Gastroesophageal sphincter (tissue), 3 donors: ENCODE measurements around the gene INAFM1.

Experiments used
- POLR2A ChIP-seq, 2 donors: fragments of 450-650 bp; IDR thresholded peaks; one replicate each; pipeline ENCODE4 v1.6.1; 2017; ENCODE audit warnings: antibody characterized with exemption in 2 of 2, mild to moderate bottlenecking in 2 of 2, moderate library complexity in 1 of 2
- POLR2AphosphoS5 ChIP-seq: sonication (generic); formaldehyde crosslinking; IDR thresholded peaks from one replicate; pipeline ENCODE4 v1.6.1; 2017; ENCODE audit warnings: antibody characterized with exemption
- TF ChIP-seq, protein P1 (sequence below), 4 experiments: fragments of 200-600 bp in 2 of 4; fragments of 450-650 bp in 2 of 4; sonication (generic) in 1 of 4; IDR thresholded peaks; one replicate each; pipeline ENCODE4 v1.5.1; 2017 to 2019; ENCODE audit warnings: antibody characterized with exemption in 4 of 4, mild to moderate bottlenecking in 2 of 4, moderate library complexity in 2 of 4

DNA sequence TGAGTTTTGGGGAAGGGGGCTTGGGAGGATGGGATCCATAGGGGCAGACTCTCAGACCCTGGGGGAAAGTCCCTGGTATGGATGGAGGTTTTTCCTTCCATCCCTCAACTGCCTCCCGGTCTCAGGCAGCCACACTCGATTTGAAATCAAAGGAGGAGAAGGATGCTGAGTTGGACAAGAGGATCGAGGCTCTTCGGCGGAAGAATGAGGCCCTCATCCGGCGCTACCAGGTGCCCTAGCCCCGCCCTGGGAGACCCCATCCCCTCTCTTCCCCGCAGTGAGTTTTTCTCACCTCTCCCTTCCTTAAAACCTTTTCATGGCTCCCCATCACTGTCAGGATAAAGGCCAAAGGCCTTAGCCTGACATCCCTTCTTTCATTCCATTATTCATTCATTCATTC is 16.3 kb upstream of the INAFM1 start:
- TF ChIP-seq, protein P1, sequence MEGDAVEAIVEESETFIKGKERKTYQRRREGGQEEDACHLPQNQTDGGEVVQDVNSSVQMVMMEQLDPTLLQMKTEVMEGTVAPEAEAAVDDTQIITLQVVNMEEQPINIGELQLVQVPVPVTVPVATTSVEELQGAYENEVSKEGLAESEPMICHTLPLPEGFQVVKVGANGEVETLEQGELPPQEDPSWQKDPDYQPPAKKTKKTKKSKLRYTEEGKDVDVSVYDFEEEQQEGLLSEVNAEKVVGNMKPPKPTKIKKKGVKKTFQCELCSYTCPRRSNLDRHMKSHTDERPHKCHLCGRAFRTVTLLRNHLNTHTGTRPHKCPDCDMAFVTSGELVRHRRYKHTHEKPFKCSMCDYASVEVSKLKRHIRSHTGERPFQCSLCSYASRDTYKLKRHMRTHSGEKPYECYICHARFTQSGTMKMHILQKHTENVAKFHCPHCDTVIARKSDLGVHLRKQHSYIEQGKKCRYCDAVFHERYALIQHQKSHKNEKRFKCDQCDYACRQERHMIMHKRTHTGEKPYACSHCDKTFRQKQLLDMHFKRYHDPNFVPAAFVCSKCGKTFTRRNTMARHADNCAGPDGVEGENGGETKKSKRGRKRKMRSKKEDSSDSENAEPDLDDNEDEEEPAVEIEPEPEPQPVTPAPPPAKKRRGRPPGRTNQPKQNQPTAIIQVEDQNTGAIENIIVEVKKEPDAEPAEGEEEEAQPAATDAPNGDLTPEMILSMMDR (IDR thresholded peaks at IDR 0.05) = no peak
- TF ChIP-seq POLR2AphosphoS5 (no peak), POLR2A (IDR thresholded peaks at IDR 0.05) (no peak)
